ENCODE measurements around the gene ITGA3. TPM values are rescaled to one million over a fixed set of nuclear protein-coding genes. Genes with fewer than 3 reads are reported as not detected.

The ITGA3 gene
- total RNA-seq, 1 experiment from 2014 or later = 392 TPM

- H3K4me1 ChIP-seq (ENCODE audit: control insufficient read depth in 1 of 2, insufficient read depth in 2 of 2, low read length in 2 of 2) = peaks cover 32 to 33% of the 10 kb centered on the region in 2 experiments
- no peaks in the 10 kb centered on the region for H3K27me3 ChIP-seq (ENCODE audit: insufficient read depth, low read length)
- no peaks in the 10 kb centered on the region for H3K79me2 ChIP-seq (ENCODE audit: insufficient read depth, low read length)
- intact Hi-C loops (cut with micrococcal nuclease) = no loop called here
- peak overlapping the region; percentile 22; the same call in 1 of the 2 replicates for H3K9ac ChIP-seq (ENCODE audit: low read length)
- H3K9me3 ChIP-seq (ENCODE audit: control insufficient read depth in 1 of 2, insufficient read depth in 1 of 2, low read depth in 1 of 2, low read length in 2 of 2) = no peaks in the 10 kb centered on the region
- DNase-seq (ENCODE audit: low read depth, low spot score) (no peak), ATAC-seq (peak; percentile 38)
- ChIA-PET RAD21 (ENCODE audit: low non-redundant PET in 1 of 2, low total read pairs in 2 of 2, uncharacterized antibody in 2 of 2, unreplicated experiment in 2 of 2) (no interaction called here), POLR2A (no interaction called here), CTCF (interaction anchor here (1.2 to 3.3 kb wide), 2 partner anchors 8 to 77 kb away, joined by 4 to 15 read pairs; no protein-coding TSS in a partner anchor)
- H3K4me3 ChIP-seq (replicated peaks in 1 of 2; ENCODE audit: low read depth in 1 of 2, low read length in 2 of 2) = no peak overlapping the region
- peak overlapping the region; percentile 47; the same call in 1 of the 2 replicates for H3K27ac ChIP-seq (ENCODE audit: low read depth, low read length)
- H4K20me1 ChIP-seq (ENCODE audit: insufficient read depth) = no peaks in the 10 kb centered on the region
- no peaks in the 10 kb centered on the region for H3K9me2 ChIP-seq (ENCODE audit: insufficient read depth)
- peaks cover 0 to 7% of the 10 kb centered on the region in 2 experiments; a peak in 2 of 4 replicates for H3K36me3 ChIP-seq (ENCODE audit: control insufficient read depth in 1 of 2, insufficient read depth in 2 of 2, low read length in 2 of 2)
- TF ChIP-seq JUND (IDR thresholded peaks at IDR 0.05) (no peak), EGR1 (IDR thresholded peaks at IDR 0.05; ENCODE audit: low read depth) (no peak), SIN3A (IDR thresholded peaks at IDR 0.05; ENCODE audit: low read depth) (no peak), REST (IDR thresholded peaks at IDR 0.05; ENCODE audit: low read depth) (no peak), POLR2AphosphoS5 (IDR thresholded peaks at IDR 0.05; ENCODE audit: low read depth, low read length) (no peak), POLR2A (IDR thresholded peaks at IDR 0.05; ENCODE audit: borderline replicate concordance, extremely low read depth, insufficient read depth, insufficient read length) (no peak), CTCF (IDR thresholded peaks at IDR 0.05 in 2 of 3, conservative IDR thresholded peaks at IDR 0.05 in 1 of 3; ENCODE audit: borderline replicate concordance in 1 of 3, insufficient read depth in 1 of 3, low read depth in 2 of 3, low read length in 2 of 3) (no peak), ATF3 (IDR thresholded peaks at IDR 0.05) (no peak), ELF1 (IDR thresholded peaks at IDR 0.05; ENCODE audit: borderline replicate concordance, low read depth) (no peak), FOSL1 (IDR thresholded peaks at IDR 0.05; ENCODE audit: low read depth) (no peak), CBX3 (IDR thresholded peaks at IDR 0.05; ENCODE audit: low read depth) (no peak), SP1 (IDR thresholded peaks at IDR 0.05; ENCODE audit: low read depth) (no peak), ZNF274 (IDR thresholded peaks at IDR 0.05; ENCODE audit: low read depth, low read length) (no peak), RAD21 (IDR thresholded peaks at IDR 0.05; ENCODE audit: low read depth) (no peak), MAX (IDR thresholded peaks at IDR 0.05) (no peak), TCF7L2 (IDR thresholded peaks at IDR 0.05; ENCODE audit: borderline replicate concordance, extremely low read depth, insufficient read depth, insufficient read length) (no peak)
- peak overlapping the region; percentile 42 for H3K4me2 ChIP-seq (ENCODE audit: low read length)
- no peak overlapping the region for H2AFZ ChIP-seq (ENCODE audit: low read depth, low read length, poor library complexity, severe bottlenecking)
- BruUV-seq (replicated peaks) = no TSS peak
Observed at GRCh38 chr17:50101346-50102163, 45.6 kb downstream of the ITGA3 start.
